Suprapubic skin (tissue), 3 donors: ENCODE data around the gene BRD9.

Experiments
- CTCF ChIP-seq, 2 donors: fragments of 200-600 bp in 1 of 2; fragments of 450-650 bp in 1 of 2; sonication (generic) in 1 of 2; IDR thresholded peaks; one replicate each; pipeline ENCODE4 v1.5.1; 2016 to 2019; ENCODE audit warnings: antibody characterized with exemption in 2 of 2, mild to moderate bottlenecking in 1 of 2, moderate library complexity in 1 of 2
- EP300 ChIP-seq: sonication (generic); formaldehyde crosslinking; IDR thresholded peaks from one replicate; pipeline ENCODE4 v1.6.1; 2017; ENCODE audit warnings: antibody characterized with exemption

GRCh38 chr5:905139-905642 is 12.6 kb upstream of the BRD9 start:
- TF ChIP-seq CTCF (IDR thresholded peaks at IDR 0.05) (no peak), EP300 (no peak)
